ENCODE results near the gene PANK2. TPM values are rescaled to one million over a fixed set of nuclear protein-coding genes. Genes with fewer than 3 reads are reported as not detected.

The PANK2 gene
- polyA plus RNA-seq, 1 experiment, result 32.2 TPM

DNA sequence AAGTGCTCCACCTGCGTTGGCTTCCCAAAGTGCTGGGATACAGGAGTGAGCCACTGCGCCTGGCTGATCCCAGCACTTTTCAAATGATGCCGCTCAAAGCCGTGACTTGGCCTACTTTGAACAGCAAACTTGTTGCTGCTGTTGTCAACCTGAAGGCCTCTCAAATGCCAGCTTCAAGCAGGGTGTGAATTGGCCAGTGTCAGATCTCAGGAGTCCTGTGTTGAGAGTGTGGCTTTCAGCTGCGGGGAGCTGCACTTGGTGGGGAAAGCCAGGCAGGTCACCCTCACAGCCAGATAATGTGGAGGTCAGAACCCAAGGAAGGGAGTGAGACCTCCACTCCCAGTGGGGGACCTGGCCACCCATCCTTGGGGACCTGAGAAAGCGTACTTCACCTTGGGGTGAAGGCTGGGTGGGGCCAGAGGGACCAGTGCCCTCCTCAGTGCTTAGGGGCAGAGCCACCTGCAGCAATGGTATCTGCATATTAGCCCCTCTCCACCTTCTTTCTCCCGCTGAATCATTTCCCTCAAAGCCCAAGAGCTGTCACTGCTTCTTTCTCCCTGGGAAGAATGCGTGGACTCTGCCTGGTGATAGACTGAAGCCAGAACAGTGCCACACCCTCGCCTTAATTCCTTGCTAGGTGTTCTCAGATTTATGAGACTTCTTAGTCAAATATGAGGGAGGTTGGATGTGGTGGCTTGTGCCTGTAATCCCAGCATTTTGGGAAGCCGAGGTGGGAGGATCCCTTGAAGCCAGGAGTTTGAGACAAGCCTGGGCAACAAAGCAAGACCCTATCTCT, 19.1 kb upstream of the PANK2 start:
- no peak overlapping the region for H3K27ac ChIP-seq (ENCODE audit: low read depth, low read length)
- no peak for DNase-seq (ENCODE audit: low read depth, low spot score)
- ChIA-PET CTCF (no interaction called here), POLR2A (no interaction called here)
- no peak overlapping the region for H3K4me3 ChIP-seq (ENCODE audit: low read depth, low read length)
- no peaks in the 10 kb centered on the region for H3K27me3 ChIP-seq (ENCODE audit: control insufficient read depth, insufficient read depth, low read length)
- H3K9me3 ChIP-seq (ENCODE audit: control insufficient read depth, insufficient read depth, low read length), result no peaks in the 10 kb centered on the region; the same call in 1 of the 2 replicates
- TF ChIP-seq, protein P1, sequence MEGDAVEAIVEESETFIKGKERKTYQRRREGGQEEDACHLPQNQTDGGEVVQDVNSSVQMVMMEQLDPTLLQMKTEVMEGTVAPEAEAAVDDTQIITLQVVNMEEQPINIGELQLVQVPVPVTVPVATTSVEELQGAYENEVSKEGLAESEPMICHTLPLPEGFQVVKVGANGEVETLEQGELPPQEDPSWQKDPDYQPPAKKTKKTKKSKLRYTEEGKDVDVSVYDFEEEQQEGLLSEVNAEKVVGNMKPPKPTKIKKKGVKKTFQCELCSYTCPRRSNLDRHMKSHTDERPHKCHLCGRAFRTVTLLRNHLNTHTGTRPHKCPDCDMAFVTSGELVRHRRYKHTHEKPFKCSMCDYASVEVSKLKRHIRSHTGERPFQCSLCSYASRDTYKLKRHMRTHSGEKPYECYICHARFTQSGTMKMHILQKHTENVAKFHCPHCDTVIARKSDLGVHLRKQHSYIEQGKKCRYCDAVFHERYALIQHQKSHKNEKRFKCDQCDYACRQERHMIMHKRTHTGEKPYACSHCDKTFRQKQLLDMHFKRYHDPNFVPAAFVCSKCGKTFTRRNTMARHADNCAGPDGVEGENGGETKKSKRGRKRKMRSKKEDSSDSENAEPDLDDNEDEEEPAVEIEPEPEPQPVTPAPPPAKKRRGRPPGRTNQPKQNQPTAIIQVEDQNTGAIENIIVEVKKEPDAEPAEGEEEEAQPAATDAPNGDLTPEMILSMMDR (IDR thresholded peaks at IDR 0.05; ENCODE audit: low read depth, low read length), result no peak

- POLR2A ChIA-PET, result no interaction called here
- no peak overlapping the region for H3K27ac ChIP-seq (ENCODE audit: low read depth, low read length)
- no peaks in the 10 kb centered on the region for H3K27me3 ChIP-seq (ENCODE audit: control insufficient read depth, insufficient read depth, low read length)
- DNase-seq (ENCODE audit: low read depth, low spot score), result no peak
- no peak overlapping the region for H3K4me3 ChIP-seq (ENCODE audit: low read depth, low read length)
- no peaks in the 10 kb centered on the region; the same call in 1 of the 2 replicates for H3K9me3 ChIP-seq (ENCODE audit: control insufficient read depth, insufficient read depth, low read length)
- CTCF ChIA-PET, result no interaction called here
- TF ChIP-seq, protein P1 (IDR thresholded peaks at IDR 0.05; ENCODE audit: low read depth, low read length), result no peak
Measured at GRCh38 chr20:3871550-3872265, 17.5 kb upstream of the PANK2 start.

DNA sequence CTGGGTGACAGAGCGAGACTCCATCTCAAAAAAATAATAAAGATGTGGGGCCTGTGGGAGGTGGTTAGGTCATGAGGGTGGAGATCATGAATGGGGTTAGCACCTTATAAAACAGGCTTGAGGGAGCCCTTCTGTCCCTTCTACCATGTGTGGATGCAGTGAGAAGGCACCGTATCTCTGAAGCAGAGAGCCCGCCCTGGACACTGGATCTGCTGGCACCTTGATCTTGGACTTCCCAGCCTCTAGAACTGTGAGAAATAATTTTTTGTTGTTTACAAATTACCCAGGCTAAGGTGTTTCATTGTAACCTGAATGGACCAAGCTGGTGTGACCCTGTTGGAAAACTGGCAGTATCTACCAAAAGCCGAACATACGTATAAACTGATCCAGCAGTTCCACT, 15.7 kb upstream of the PANK2 start:
- Histone ChIP-seq H3K4me3 (ENCODE audit: low read depth, low read length) (no peak overlapping the region), H3K9me3 (ENCODE audit: control insufficient read depth, insufficient read depth, low read length) (no peaks in the 10 kb centered on the region; the same call in 1 of the 2 replicates), H3K27ac (ENCODE audit: low read depth, low read length) (no peak overlapping the region), H3K27me3 (ENCODE audit: control insufficient read depth, insufficient read depth, low read length) (no peaks in the 10 kb centered on the region)
- ChIA-PET CTCF (no interaction called here), POLR2A (no interaction called here)
- no peak for DNase-seq (ENCODE audit: low read depth, low spot score)
- TF ChIP-seq, protein P1 (IDR thresholded peaks at IDR 0.05; ENCODE audit: low read depth, low read length), result no peak

- DNase-seq (ENCODE audit: low read depth, low spot score), result no peak
- Histone ChIP-seq H3K4me3 (ENCODE audit: low read depth, low read length) (no peak overlapping the region), H3K27me3 (ENCODE audit: control insufficient read depth, insufficient read depth, low read length) (no peaks in the 10 kb centered on the region), H3K27ac (ENCODE audit: low read depth, low read length) (no peak overlapping the region), H3K9me3 (ENCODE audit: control insufficient read depth, insufficient read depth, low read length) (no peaks in the 10 kb centered on the region; the same call in 1 of the 2 replicates)
- ChIA-PET CTCF (no interaction called here), POLR2A (no interaction called here)
- TF ChIP-seq, protein P1 (IDR thresholded peaks at IDR 0.05; ENCODE audit: low read depth, low read length), result no peak
Measured at GRCh38 chr20:3874194-3874844, 14.9 kb upstream of the PANK2 start.

Measured in AG04450 (cell line).